ENCODE data around the gene TAOK3. TPM values are rescaled to one million over a fixed set of nuclear protein-coding genes. Genes with fewer than 3 reads are reported as not detected.

The TAOK3 gene
- total RNA-seq = 7.0 and 7.2 TPM in 2 replicates

DNA sequence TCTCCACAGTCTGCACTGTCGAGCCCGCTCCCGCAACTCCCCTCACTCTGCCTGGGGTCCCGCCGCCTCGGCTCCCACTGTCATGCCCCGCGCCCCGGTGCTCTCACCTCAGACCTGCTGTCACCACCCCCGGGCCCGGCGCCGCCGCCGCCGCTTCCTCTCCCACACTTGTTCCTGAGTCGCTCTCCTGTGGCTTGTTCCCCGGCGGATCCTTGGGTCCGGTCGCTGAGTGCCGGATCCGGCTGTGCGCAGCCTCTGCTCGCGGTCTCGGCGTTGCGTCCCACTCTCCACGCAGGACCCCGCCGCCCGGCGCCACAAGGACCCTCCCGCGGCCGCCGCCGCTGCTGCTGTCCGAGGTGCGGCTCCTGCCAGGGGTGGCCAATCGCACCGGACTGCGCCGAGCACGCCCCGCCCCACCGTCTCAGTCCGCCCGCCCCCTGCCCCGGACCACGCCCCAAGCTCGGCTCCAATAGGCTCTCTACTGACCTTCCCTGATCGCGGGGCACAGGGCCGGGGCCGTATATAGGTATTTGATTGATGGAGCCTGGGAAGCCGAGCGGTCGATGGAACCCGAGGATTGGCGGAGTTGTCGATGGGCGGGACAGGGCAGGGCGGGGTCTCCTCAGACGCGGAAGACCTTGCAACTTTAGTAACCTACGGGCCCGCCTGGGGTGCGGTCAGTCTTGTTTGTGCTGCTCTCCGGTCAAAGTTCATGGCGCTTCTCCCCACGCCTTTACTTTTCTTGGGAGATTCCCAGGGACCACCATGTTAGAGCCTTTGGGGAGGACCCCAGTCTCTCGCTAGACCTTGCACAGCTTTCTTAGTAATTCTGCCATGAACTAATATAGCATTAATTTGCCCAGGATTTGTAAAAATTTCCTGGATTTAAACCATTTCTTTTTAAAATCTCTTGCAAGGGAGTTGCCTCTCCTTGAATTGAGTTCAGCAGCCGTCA, at the start of gene TAOK3:
TSS of gene TAOK3 (minus strand) at position 367 of the 955 bp plus-strand sequence. CDS start 117,340 bp downstream, outside the sequence.

DNA sequence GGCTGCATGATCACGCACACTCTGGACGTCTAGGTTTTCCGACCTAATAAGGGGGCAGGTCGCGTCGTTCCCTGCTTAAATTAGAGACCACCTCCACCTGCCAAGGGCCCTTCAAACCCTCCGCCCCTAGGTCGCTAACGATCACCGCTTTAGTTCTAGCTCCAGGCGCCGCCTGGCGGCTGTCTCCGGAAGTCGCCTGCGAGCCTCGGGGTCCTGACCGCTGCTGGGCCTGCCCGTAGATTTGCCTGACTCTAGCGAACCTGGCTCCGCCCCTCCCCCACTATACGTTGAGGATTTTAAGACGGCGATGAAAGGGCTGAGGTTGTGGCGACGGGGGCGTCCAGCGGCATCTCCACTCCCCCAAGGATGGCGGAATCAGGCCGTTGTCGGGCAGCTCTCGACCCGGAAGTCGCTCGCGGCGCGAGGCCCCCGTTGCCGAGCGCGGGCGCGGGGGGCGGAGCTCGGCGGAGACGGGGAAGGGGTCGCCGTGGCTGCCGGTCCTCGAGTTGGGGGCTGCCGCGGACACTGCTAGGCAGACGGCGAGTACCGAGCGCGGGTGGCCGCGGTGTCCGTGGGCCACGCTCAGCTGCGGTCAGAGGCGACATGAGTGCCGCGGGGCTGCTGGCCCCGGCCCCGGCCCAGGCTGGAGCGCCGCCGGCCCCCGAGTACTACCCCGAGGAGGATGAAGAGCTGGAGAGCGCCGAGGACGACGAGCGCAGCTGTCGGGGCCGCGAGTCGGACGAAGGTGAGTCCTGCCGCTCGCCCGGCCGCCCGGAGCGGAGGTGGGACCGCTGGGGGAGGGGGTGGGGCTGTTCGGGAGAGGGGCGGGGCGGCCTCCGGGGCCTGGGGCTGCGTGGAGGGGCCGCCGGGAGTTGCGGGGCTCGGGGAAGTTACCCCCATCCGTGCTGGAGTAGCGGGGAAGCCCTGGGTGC, 3.6 kb upstream of the TAOK3 start, which contains the start of gene SUDS3:
TSS of gene SUDS3 (plus strand) at position 467 of the 932 bp plus-strand sequence. CDS start at position 604, 137 bp downstream.

DNA sequence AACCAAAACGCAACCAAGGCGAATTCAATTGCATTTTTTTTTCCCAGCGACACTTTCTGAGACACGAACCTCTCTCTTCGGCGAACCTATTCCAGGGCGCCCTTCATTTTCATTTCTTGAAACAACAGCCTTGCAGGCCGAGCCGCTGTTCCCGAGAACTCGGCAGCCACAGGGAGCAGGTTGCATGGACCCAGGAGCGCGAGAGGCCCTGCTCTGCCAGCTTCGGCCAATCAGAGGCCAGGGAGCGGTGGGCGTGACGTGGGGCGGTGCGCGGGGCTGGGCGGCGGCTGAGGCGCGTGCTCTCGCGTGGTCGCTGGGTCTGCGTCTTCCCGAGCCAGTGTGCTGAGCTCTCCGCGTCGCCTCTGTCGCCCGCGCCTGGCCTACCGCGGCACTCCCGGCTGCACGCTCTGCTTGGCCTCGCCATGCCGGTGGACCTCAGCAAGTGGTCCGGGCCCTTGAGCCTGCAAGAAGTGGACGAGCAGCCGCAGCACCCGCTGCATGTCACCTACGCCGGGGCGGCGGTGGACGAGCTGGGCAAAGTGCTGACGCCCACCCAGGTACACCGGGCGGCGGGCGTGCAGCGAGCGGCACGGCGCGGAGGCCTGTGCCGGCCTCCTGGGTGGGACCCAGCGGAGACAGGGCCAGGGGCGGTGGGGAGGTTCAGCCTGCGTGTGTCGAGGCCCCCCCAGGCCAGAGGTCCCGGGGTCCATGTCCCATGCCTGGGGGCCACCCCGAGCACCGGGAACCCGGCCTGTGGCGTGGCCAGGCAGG, 236.7 kb downstream of the TAOK3 start, which contains the start of gene PEBP1:
TSS of gene PEBP1 (plus strand) at position 337 of the 771 bp plus-strand sequence. CDS start at position 423, 86 bp downstream.

DNA sequence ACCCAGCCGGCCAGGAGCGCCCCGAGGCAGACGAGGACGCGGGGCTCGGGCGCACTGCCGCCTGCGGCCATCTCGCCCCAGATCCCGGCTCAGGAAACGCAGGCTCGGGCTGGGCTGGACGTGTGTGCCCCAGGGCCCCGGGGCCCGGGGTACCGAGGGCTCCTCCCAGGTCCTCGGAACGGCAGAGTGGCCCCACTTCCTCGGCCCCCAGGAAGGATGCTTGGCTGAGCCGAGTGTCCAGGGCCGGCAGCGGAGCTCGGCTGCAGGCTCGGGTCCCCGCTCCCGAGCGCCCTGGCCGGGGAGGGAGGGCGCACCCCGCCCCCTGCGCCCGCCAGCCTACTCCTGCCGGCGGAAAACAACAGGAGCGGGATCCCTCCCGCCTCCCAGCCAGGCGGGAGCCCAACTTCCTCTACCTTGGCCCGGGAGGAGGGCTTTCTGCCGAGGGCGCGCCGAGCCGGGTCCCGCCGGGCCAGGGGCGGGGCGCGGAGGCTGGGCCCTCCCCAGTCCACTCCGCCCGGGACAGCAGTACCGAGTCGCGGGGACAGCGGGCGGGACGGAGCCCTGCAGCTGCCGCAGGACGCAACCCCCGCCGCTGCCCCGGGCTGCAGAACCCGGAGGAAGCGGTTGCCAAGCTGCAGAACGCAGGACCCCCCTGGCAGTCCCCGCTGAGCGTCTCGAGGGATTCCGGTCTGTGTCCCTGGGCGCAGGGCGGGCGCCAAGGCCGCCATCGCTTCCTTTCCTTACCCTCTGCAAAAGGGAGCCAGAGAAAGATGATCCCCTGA, 268.9 kb downstream of the TAOK3 start, which contains the start of gene VSIG10:
TSS of gene VSIG10 (minus strand) at position 411 of the 782 bp plus-strand sequence. CDS start at position 71, 340 bp downstream.

Other genes starting within 250 kb of the TAOK3 start
- 203 and 205 TPM in 2 replicates for gene PEBP1, start 236.8 kb downstream of the TAOK3 start, total RNA-seq
- 13.2 and 19.3 TPM in 2 replicates for gene SUDS3, start 3.6 kb upstream of the TAOK3 start, total RNA-seq